PFSK-1 (cell line): ENCODE measurements around the gene CCL14.

ENCODE experiments used
- FOXP2 ChIP-seq: optimal IDR thresholded peaks from 2 replicates; pipeline ENCODE3; 2011; ENCODE audit warnings: borderline replicate concordance, control low read depth, inconsistent platforms; ENCODE audit not compliant: insufficient read depth; ENCODE audit errors: extremely low read length, extremely low read depth
- POLR2AphosphoS5 ChIP-seq: IDR thresholded peaks from 2 replicates; pipeline ENCODE4 v1.6.1; 2012; ENCODE audit warnings: low read depth, mild to moderate bottlenecking, control low read depth, low read length, moderate library complexity
- REST ChIP-seq, 2 experiments: IDR thresholded peaks; 2 replicates each; pipeline versions ENCODE4 v1.6.1 to v1.8.0; 2011 to 2012; ENCODE audit warnings: low read depth in 2 of 2, low read length in 2 of 2, control low read depth in 1 of 2, inconsistent platforms in 1 of 2, mild to moderate bottlenecking in 1 of 2, moderate library complexity in 1 of 2; ENCODE audit not compliant: insufficient read depth in 1 of 2
- SIN3A ChIP-seq: IDR thresholded peaks from 2 replicates; pipeline ENCODE4 v1.6.1; 2012; ENCODE audit warnings: mild to moderate bottlenecking, low read length, moderate library complexity, borderline replicate concordance; ENCODE audit not compliant: insufficient read depth
- TAF1 ChIP-seq: IDR thresholded peaks from 2 replicates; pipeline ENCODE4 v1.6.1; 2012; ENCODE audit warnings: low read length, control low read depth, borderline replicate concordance; ENCODE audit not compliant: insufficient read depth

The CCL14 gene

GRCh38 chr17:36001110-36001771 is 14.7 kb upstream of the CCL14 start, which contains the start of gene CCL15:
TSS of gene CCL15 (minus strand) at chr17:36001553. CDS start at chr17:36001492, 61 bp downstream.
- TF ChIP-seq POLR2AphosphoS5 (no peak), TAF1 (no peak), FOXP2 (no peak), REST (IDR thresholded peaks at IDR 0.05; ENCODE audit: insufficient read depth in 1 of 2, low read depth in 2 of 2, low read length in 2 of 2) (no peak), SIN3A (no peak)

GRCh38 chr17:36000732-36001109 is 14.2 kb upstream of the CCL14 start:
- TF ChIP-seq POLR2AphosphoS5 (no peak), TAF1 (no peak), REST (IDR thresholded peaks at IDR 0.05; ENCODE audit: insufficient read depth in 1 of 2, low read depth in 2 of 2, low read length in 2 of 2) (no peak), FOXP2 (no peak), SIN3A (no peak)

GRCh38 chr17:35998756-35999155 is 12.2 kb upstream of the CCL14 start:
- TF ChIP-seq REST (IDR thresholded peaks at IDR 0.05; ENCODE audit: insufficient read depth in 1 of 2, low read depth in 2 of 2, low read length in 2 of 2) (no peak), POLR2AphosphoS5 (no peak), FOXP2 (no peak), SIN3A (no peak)

GRCh38 chr17:35998018-35998545 is 11.6 kb upstream of the CCL14 start:
- TF ChIP-seq SIN3A, result no peak
- TF ChIP-seq POLR2AphosphoS5, result no peak
- TF ChIP-seq FOXP2, result no peak
- TF ChIP-seq REST (IDR thresholded peaks at IDR 0.05; ENCODE audit: insufficient read depth in 1 of 2, low read depth in 2 of 2, low read length in 2 of 2), result no peak
- TF ChIP-seq TAF1, result no peak

- TF ChIP-seq REST (IDR thresholded peaks at IDR 0.05; ENCODE audit: insufficient read depth in 1 of 2, low read depth in 2 of 2, low read length in 2 of 2) (no peak), SIN3A (no peak), TAF1 (no peak), POLR2AphosphoS5 (no peak)
Measured at GRCh38 chr17:35991075-35991474, 4.5 kb upstream of the CCL14 start.
